LoVo (cell line): ENCODE measurements around the gene CHAF1A.
A peak's percentile ranks its signal among the peaks of the same experiment; 100 is the strongest.

Experiments used
- DNase-seq: peaks from one replicate; pipeline ENCODE4 v3.0.0-alpha.2; 2016; ENCODE audit warnings: low spot score

The CHAF1A gene

GRCh38 chr19:4367336-4367723 is 35.1 kb upstream of the CHAF1A start:
- no peak for DNase-seq

GRCh38 chr19:4367781-4368127 is 34.7 kb upstream of the CHAF1A start:
- DNase-seq: no peak

- DNase-seq: no peak
These were observed 34.2 kb upstream of the CHAF1A start for GRCh38 chr19:4368128-4368820.

- peak; percentile 41 for DNase-seq
These were observed 33.1 kb upstream of the CHAF1A start for GRCh38 chr19:4369109-4369887.

GRCh38 chr19:4369888-4370260 is 32.6 kb upstream of the CHAF1A start:
- no peak for DNase-seq

- no peak for DNase-seq
These were observed 31.9 kb upstream of the CHAF1A start for GRCh38 chr19:4370418-4371041.

GRCh38 chr19:4371247-4372164 is 30.9 kb upstream of the CHAF1A start:
- no peak for DNase-seq

GRCh38 chr19:4372165-4373012 is 30.1 kb upstream of the CHAF1A start:
- DNase-seq: no peak

GRCh38 chr19:4373013-4373367 is 29.4 kb upstream of the CHAF1A start:
- no peak for DNase-seq

- no peak for DNase-seq
These were observed 28.6 kb upstream of the CHAF1A start for GRCh38 chr19:4373601-4374497.

- DNase-seq: peak; percentile 80
These were observed 27.8 kb upstream of the CHAF1A start for GRCh38 chr19:4374498-4375163.

- peak; percentile 88 for DNase-seq
These were observed 27.0 kb upstream of the CHAF1A start for GRCh38 chr19:4375164-4376027.

- peak; percentile 65 for DNase-seq
These were observed 26.3 kb upstream of the CHAF1A start for GRCh38 chr19:4376028-4376670.

- no peak for DNase-seq
These were observed 25.8 kb upstream of the CHAF1A start for GRCh38 chr19:4376671-4376990.

- peak; percentile 75 for DNase-seq
These were observed 25.3 kb upstream of the CHAF1A start for GRCh38 chr19:4376991-4377781.

- no peak for DNase-seq
These were observed 23.6 kb upstream of the CHAF1A start for GRCh38 chr19:4378886-4379285.

- peak; percentile 61 for DNase-seq
These were observed 22.8 kb upstream of the CHAF1A start for GRCh38 chr19:4379383-4380253.
